Loucy (cell line): ENCODE measurements around the gene KIAA0825.
"Not testable (repeated sequence)": the region's sequence is repeated elsewhere in the genome, so short reads cannot be mapped to it uniquely, and the experiment has no call there.

ENCODE experiments used
- H2AFZ ChIP-seq: fragments of 200-600 bp; sonication (generic); 2 replicates; pipeline ENCODE4 v1.6.0; 2016; ENCODE audit warnings: antibody characterized with exemption, mild to moderate bottlenecking, low read length, moderate library complexity
- H3F3A ChIP-seq: fragments of 200-600 bp; 2 replicates; pipeline ENCODE4 v1.6.0; 2016; ENCODE audit warnings: antibody characterized with exemption, low read depth, mild to moderate bottlenecking
- H3K27me3 ChIP-seq: fragments of 200-600 bp; sonication (generic); 2 replicates; pipeline ENCODE4 v1.6.1; 2014; ENCODE audit warnings: low read length, mild to moderate bottlenecking; ENCODE audit not compliant: insufficient read depth, poor library complexity, severe bottlenecking
- H3K36me3 ChIP-seq: fragments of 200-600 bp; sonication (generic); 2 replicates; pipeline ENCODE4 v1.6.1; 2016; ENCODE audit warnings: low read length; ENCODE audit not compliant: insufficient read depth
- H3K4me1 ChIP-seq: fragments of 200-600 bp; sonication (generic); 2 replicates; pipeline ENCODE4 v1.5.1; 2014; ENCODE audit warnings: low read length, mild to moderate bottlenecking; ENCODE audit not compliant: insufficient read depth, poor library complexity, severe bottlenecking
- H3K4me2 ChIP-seq: fragments of 200-600 bp; sonication (generic); 2 replicates; pipeline ENCODE4 v1.6.0; 2014; ENCODE audit warnings: antibody characterized with exemption, low read length, low read depth, mild to moderate bottlenecking; ENCODE audit not compliant: poor library complexity, severe bottlenecking
- H3K4me3 ChIP-seq: fragments of 200-600 bp; sonication (generic); 2 replicates; pipeline ENCODE4 v1.5.1; 2014; ENCODE audit warnings: low read length, mild to moderate bottlenecking, mixed read lengths; ENCODE audit not compliant: poor library complexity, severe bottlenecking
- H3K79me2 ChIP-seq: fragments of 200-600 bp; sonication (generic); 2 replicates; pipeline ENCODE4 v1.6.1; 2014; ENCODE audit warnings: low read length; ENCODE audit not compliant: insufficient read depth
- H3K9ac ChIP-seq: fragments of 200-600 bp; sonication (generic); 2 replicates; pipeline ENCODE4 v1.6.0; 2014; ENCODE audit warnings: mild to moderate bottlenecking, low read depth, low read length, moderate library complexity; ENCODE audit not compliant: poor library complexity, severe bottlenecking
- H3K9me2 ChIP-seq: fragments of 200-600 bp; sonication (generic); replicated peaks from 2 replicates; pipeline ENCODE4 v1.6.1; 2016; ENCODE audit warnings: low read depth, low read length, mixed read lengths
- H3K9me3 ChIP-seq: fragments of 200-600 bp; sonication (generic); 2 replicates; pipeline ENCODE4 v1.6.1; 2014; ENCODE audit warnings: mild to moderate bottlenecking, antibody characterized with exemption, low read length, low read depth; ENCODE audit not compliant: insufficient read depth
- H4K20me1 ChIP-seq: fragments of 200-600 bp; sonication (generic); 2 replicates; pipeline ENCODE4 v1.6.0; 2014; ENCODE audit warnings: antibody characterized with exemption, low read length, mild to moderate bottlenecking; ENCODE audit not compliant: insufficient read depth, poor library complexity, severe bottlenecking
- EZH2phosphoT487 ChIP-seq: fragments of 200-600 bp; IDR thresholded peaks from 2 replicates; pipeline ENCODE4 v1.6.1; 2018; ENCODE audit warnings: antibody characterized with exemption, mild to moderate bottlenecking, moderate library complexity, borderline replicate concordance
- TF ChIP-seq, protein P1 (sequence below): fragments of 200-600 bp; sonication (generic); conservative IDR thresholded peaks from 2 replicates; pipeline ENCODE4 v1.5.1; 2014; ENCODE audit warnings: mild to moderate bottlenecking, antibody characterized with exemption, low read length

The KIAA0825 gene

DNA sequence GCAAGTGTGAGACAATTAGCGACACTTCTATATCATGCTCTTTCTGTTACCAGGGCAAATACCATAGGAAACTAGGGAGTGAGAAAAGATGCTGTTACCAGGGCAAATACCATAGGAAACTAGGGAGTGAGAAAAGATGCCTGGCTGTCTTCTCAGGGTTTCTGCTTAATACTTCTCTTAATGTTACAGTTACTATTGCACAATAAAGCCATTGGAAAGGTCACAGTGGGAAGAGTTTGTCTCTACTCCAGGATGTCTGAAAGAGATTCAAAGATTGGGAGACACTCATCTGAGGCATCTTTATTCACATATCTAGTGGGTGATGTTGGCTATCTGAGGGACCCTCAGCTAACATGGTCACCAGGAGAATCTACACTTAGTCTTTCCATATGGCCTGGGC is 445.3 kb downstream of the KIAA0825 start:
- TF ChIP-seq, protein P1, sequence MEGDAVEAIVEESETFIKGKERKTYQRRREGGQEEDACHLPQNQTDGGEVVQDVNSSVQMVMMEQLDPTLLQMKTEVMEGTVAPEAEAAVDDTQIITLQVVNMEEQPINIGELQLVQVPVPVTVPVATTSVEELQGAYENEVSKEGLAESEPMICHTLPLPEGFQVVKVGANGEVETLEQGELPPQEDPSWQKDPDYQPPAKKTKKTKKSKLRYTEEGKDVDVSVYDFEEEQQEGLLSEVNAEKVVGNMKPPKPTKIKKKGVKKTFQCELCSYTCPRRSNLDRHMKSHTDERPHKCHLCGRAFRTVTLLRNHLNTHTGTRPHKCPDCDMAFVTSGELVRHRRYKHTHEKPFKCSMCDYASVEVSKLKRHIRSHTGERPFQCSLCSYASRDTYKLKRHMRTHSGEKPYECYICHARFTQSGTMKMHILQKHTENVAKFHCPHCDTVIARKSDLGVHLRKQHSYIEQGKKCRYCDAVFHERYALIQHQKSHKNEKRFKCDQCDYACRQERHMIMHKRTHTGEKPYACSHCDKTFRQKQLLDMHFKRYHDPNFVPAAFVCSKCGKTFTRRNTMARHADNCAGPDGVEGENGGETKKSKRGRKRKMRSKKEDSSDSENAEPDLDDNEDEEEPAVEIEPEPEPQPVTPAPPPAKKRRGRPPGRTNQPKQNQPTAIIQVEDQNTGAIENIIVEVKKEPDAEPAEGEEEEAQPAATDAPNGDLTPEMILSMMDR: no peak
- no peak for TF ChIP-seq EZH2phosphoT487
- no peaks in the 10 kb centered on the region for H3K27me3 ChIP-seq
- no peaks in the 10 kb centered on the region for H3K36me3 ChIP-seq
- no peak overlapping the region for H3K9ac ChIP-seq
- no peaks in the 10 kb centered on the region for H3K4me1 ChIP-seq
- H4K20me1 ChIP-seq: no peaks in the 10 kb centered on the region
- no peaks in the 10 kb centered on the region for H3F3A ChIP-seq
- H3K79me2 ChIP-seq: no peaks in the 10 kb centered on the region
- no peak overlapping the region for H3K4me3 ChIP-seq
- H3K4me2 ChIP-seq: no peak overlapping the region
- H3K9me3 ChIP-seq: no peaks in the 10 kb centered on the region
- H2AFZ ChIP-seq: no peak overlapping the region
- H3K9me2 ChIP-seq: no peaks in the 10 kb centered on the region

DNA sequence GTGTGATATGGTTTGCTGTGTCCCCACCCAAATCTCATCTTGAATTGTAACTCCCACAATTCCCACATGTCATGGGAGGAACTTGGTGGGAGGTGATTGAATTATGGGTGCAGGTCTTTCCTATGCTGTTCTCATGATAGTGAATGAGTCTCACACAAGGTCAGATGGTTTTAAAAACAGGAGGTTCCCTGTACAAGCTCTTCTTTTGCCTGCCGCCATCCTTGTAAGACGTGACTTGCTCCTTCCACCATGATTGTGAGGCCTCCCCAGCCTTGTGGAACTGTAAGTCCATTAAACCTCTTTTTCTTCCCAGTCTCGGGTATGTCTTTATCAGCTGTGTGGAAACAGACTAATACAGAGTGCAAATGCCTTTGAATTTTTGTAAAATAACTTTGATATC is 447.3 kb downstream of the KIAA0825 start:
- not testable (repeated sequence) for H3K4me1 ChIP-seq, H3K9me3 ChIP-seq, H4K20me1 ChIP-seq, H3F3A ChIP-seq, H3K36me3 ChIP-seq, H3K4me2 ChIP-seq, H3K27me3 ChIP-seq, H3K4me3 ChIP-seq, H2AFZ ChIP-seq, H3K9me2 ChIP-seq, H3K9ac ChIP-seq, H3K79me2 ChIP-seq

DNA sequence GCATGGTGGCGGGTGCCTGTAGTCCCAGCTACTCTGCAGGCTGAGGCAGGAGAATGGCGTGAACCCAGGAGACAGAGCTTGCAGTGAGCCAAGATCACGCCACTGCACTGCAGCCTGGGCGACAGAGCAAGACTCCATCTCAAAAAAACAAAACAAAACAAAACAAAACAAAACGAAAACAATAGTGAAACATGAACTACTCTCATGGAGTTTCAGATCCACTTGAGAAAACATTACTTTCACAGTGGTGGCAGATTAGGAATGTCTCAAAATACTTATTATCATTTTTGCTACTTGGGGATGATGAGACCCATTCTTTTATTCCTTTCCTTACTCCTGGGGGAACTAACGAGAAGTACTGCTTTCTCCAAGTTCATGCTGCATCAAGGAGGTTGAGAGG is 448.2 kb downstream of the KIAA0825 start:
- not testable (repeated sequence) for H3K4me3 ChIP-seq, H2AFZ ChIP-seq, H3F3A ChIP-seq, H3K9me2 ChIP-seq, H3K36me3 ChIP-seq, H3K27me3 ChIP-seq, H3K4me1 ChIP-seq, H3K9me3 ChIP-seq, H3K9ac ChIP-seq, H3K4me2 ChIP-seq, H4K20me1 ChIP-seq, H3K79me2 ChIP-seq

DNA sequence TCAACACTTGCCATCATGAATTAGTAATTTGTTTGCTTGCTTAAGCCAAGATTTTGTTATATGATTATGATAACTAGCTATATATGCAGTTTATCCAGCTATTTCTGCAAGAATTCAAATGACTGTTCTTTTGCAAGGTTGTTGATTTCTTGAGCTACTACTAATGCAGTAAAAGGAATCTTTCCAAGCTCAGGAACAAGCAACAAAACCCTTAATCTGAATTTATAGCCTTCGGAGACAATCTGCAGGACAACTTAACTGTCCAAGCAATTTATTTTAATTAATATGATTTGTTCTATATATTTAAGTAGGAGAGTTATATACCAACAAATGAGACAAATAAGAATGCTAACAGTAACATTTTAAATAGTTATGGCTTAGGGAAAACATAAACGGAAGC is 450.3 kb downstream of the KIAA0825 start:
- H3K4me1 ChIP-seq: no peaks in the 10 kb centered on the region
- H3K4me3 ChIP-seq: no peak overlapping the region
- no peaks in the 10 kb centered on the region for H3K36me3 ChIP-seq
- H3K4me2 ChIP-seq: no peak overlapping the region
- H2AFZ ChIP-seq: no peak overlapping the region
- TF ChIP-seq, protein P1: no peak
- TF ChIP-seq EZH2phosphoT487: no peak
- H3F3A ChIP-seq: no peaks in the 10 kb centered on the region
- no peaks in the 10 kb centered on the region for H3K9me3 ChIP-seq
- H3K79me2 ChIP-seq: no peaks in the 10 kb centered on the region
- H4K20me1 ChIP-seq: no peaks in the 10 kb centered on the region
- no peaks in the 10 kb centered on the region for H3K9me2 ChIP-seq
- no peaks in the 10 kb centered on the region for H3K27me3 ChIP-seq
- H3K9ac ChIP-seq: no peak overlapping the region
